GM23338 (cell line): ENCODE data around the gene LONRF2.

ENCODE experiments used
- CREB1 ChIP-seq: fragments of 250-450 bp; sonication (Bioruptor Pico); IDR thresholded peaks from 2 replicates; pipeline ENCODE4 v1.5.0; 2020; ENCODE audit warnings: low read depth, mild to moderate bottlenecking, moderate library complexity
- CTCF ChIP-seq, 2 experiments: fragments of 200-600 bp in 1 of 2; sonication (generic) in 1 of 2; conservative IDR thresholded peaks; 2 replicates each; pipeline versions ENCODE4 v1.5.1 to v1.6.1; 2016 to 2017; ENCODE audit warnings: antibody characterized with exemption in 2 of 2, low read depth in 2 of 2, mild to moderate bottlenecking in 2 of 2, moderate library complexity in 1 of 2
- ETS1 ChIP-seq: IDR thresholded peaks from 2 replicates; pipeline ENCODE4 v1.6.1; 2016; ENCODE audit warnings: antibody characterized with exemption
- EZH2 ChIP-seq: fragments of 200-600 bp; sonication (generic); IDR thresholded peaks from one replicate; pipeline ENCODE4 v1.8.0; 2017; ENCODE audit warnings: antibody characterized with exemption, mild to moderate bottlenecking, low read depth; ENCODE audit not compliant: unreplicated experiment
- EZH2phosphoT487 ChIP-seq: fragments of 200-600 bp; sonication (generic); IDR thresholded peaks from one replicate; pipeline ENCODE4 v1.8.1; 2018; ENCODE audit warnings: antibody characterized with exemption; ENCODE audit not compliant: unreplicated experiment
- JUNB ChIP-seq: IDR thresholded peaks from one replicate; pipeline ENCODE4 v1.6.1; 2016; ENCODE audit warnings: antibody characterized with exemption; ENCODE audit not compliant: unreplicated experiment
- NANOG ChIP-seq: IDR thresholded peaks from 2 replicates; pipeline ENCODE4 v1.6.1; 2016; ENCODE audit warnings: antibody characterized with exemption, borderline replicate concordance
- POLR2AphosphoS5 ChIP-seq: IDR thresholded peaks from 2 replicates; pipeline ENCODE4 v1.6.1; 2016; ENCODE audit warnings: antibody characterized with exemption, low read depth
- REST ChIP-seq: IDR thresholded peaks from one replicate; pipeline ENCODE4 v1.6.1; 2018; ENCODE audit warnings: antibody characterized with exemption; ENCODE audit not compliant: unreplicated experiment
- STAT1 ChIP-seq: IDR thresholded peaks from one replicate; pipeline ENCODE4 v1.6.1; 2016; ENCODE audit warnings: antibody characterized with exemption; ENCODE audit not compliant: unreplicated experiment
- ZNF114 ChIP-seq: fragments of 250-450 bp; sonication (Bioruptor Pico); IDR thresholded peaks from 2 replicates; pipeline ENCODE4 v1.5.0; 2020; ENCODE audit warnings: mild to moderate bottlenecking, moderate library complexity
- ZNF331 ChIP-seq: fragments of 250-450 bp; sonication (Bioruptor Pico); IDR thresholded peaks from 2 replicates; pipeline ENCODE4 v1.5.0; 2020; ENCODE audit warnings: low read depth, mild to moderate bottlenecking, moderate library complexity

GRCh38 chr2:100228415-100228814 lies 93.9 kb downstream of the LONRF2 start:
- TF ChIP-seq CTCF (conservative IDR thresholded peaks at IDR 0.05; ENCODE audit: low read depth in 2 of 2), result no peak
- TF ChIP-seq POLR2AphosphoS5, result no peak
- TF ChIP-seq CREB1, result no peak
- TF ChIP-seq REST, result no peak
- no peak for TF ChIP-seq EZH2
- no peak for TF ChIP-seq JUNB
- TF ChIP-seq ZNF114, result no peak
- no peak for TF ChIP-seq EZH2phosphoT487
- no peak for TF ChIP-seq ZNF331 (CRISPR knock-in tag)
- TF ChIP-seq NANOG, result no peak
- TF ChIP-seq ETS1, result no peak
- no peak for TF ChIP-seq STAT1
